HG02852 (cell line): ENCODE measurements around the gene ZSWIM1.
A peak's percentile ranks its signal among the peaks of the same experiment; 100 is the strongest.
"Not testable (repeated sequence)": the region's sequence is repeated elsewhere in the genome, so short reads cannot be mapped to it uniquely, and the experiment has no call there.

ENCODE experiments used
- ATAC-seq: cut with Tn5 transposase; IDR thresholded peaks from one replicate; pipeline ENCODE4 v1.9.1; 2021; ENCODE audit warnings: mild to moderate bottlenecking, moderate library complexity; ENCODE audit not compliant: unreplicated experiment

ZSWIM1 gene

GRCh38 chr20:45853484-45853883 lies 27.5 kb upstream of the ZSWIM1 start:
- ATAC-seq = no peak

DNA sequence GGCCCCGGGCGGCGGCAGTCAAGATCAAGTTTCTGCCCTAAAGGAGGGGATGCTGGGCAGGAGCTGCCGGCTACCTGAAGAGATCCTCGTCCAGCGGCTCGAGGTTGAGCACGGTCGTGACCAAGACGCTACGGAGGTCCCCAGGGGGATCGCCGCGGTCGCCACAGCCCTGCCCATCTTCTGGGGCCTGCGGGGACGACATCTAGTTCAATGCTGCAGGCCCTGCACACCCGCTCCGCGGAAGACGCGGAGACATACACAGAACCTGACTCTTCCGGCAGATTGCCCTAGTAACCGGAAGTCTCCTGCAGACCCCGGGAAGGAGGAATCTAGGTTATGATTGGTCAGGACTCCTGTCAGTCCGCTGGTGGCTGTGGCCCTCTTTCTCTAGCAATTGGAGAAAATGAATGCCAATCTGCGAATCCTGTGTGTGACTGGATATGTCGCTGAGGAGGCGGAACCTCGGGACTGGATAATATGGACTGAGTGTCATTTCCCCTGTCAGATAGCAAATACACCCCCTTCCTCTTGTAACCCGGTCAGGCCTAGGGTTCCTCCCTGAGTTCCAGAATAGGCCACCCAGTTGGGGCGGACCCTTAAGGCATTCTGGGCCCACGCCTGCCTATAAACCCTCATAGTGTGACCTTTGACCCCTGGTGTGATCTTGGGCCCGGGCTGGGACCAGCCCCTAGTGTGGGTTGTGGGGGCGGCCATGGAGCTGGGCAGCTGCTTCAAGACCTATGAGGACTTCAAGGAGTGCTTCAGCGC lies 23.7 kb upstream of the ZSWIM1 start, which contains the start of the genes ACOT8 and ZSWIM3:
Gene ACOT8 (minus strand): TSS at position 279 of the 768 bp plus-strand sequence. CDS start 77 bp downstream, at position 202.
Gene ZSWIM3 (plus strand): TSS at position 501 of the 768 bp plus-strand sequence. CDS start 212 bp downstream, at position 713.
- peak; percentile 96 for ATAC-seq

- peak; percentile 19 for ATAC-seq
Measured at GRCh38 chr20:45857882-45858216, 23.2 kb upstream of the ZSWIM1 start.

DNA sequence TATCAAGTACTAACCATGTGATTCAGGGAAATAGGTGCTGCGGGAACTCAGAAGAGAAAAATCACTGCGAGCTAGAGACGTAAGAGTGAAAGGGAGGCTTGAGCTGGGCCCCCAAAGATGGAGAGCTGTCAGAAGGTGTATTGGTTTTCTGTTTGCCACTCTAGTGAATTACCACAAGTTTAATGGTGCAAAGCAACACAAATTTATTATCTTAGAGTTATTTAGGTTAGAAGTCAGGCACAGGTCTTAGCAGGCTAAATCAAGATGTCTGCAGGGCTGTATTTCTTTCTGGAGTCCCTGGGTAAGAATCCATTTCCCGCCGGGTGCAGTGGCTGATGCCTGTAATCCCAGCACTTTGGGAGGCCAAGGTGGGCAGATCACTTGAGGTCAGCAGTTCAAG lies 21.1 kb upstream of the ZSWIM1 start:
- ATAC-seq = no peak

GRCh38 chr20:45860560-45861220 lies 20.3 kb upstream of the ZSWIM1 start:
- ATAC-seq = no peak

DNA sequence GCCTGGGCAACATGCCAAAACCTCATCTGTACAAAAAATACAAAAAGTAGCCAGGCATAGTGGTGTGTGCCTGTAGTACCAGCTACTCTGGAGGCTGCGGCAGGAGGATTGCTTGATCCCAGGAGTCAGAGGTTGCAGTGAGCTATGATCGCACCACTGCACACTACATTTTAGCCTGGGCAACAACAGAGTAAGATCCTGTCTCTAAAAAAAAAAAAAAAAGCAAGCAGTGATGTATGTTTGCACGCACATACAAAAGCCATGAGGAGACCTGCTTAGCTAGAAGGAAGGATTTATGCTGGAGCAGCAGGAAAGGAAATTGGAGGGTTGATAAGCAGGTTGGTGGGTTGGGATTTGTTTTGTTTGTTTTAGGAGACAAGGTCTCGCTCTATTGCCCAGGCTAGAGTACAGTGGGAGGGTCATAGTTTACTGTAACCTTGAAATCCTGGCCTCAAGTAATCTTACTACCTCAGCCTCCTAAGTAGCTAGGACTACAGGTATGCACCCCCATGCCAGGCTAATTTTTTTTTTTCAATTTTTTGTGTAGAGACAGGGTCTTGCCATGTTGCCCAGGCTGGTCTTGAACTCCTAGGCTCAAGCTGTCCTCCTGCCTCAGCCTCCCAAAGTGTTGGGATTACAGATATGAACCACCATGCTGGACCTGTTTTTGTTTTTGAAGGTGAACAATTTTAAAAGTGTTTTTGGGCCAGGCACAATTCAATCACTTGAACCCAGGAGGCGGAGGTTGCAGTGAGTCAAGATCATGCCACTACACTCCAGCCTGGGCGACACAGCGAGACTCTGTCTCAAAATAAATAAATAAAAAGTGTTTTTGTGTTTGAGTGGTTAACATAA lies 19.6 kb upstream of the ZSWIM1 start:
- ATAC-seq = no peak

DNA sequence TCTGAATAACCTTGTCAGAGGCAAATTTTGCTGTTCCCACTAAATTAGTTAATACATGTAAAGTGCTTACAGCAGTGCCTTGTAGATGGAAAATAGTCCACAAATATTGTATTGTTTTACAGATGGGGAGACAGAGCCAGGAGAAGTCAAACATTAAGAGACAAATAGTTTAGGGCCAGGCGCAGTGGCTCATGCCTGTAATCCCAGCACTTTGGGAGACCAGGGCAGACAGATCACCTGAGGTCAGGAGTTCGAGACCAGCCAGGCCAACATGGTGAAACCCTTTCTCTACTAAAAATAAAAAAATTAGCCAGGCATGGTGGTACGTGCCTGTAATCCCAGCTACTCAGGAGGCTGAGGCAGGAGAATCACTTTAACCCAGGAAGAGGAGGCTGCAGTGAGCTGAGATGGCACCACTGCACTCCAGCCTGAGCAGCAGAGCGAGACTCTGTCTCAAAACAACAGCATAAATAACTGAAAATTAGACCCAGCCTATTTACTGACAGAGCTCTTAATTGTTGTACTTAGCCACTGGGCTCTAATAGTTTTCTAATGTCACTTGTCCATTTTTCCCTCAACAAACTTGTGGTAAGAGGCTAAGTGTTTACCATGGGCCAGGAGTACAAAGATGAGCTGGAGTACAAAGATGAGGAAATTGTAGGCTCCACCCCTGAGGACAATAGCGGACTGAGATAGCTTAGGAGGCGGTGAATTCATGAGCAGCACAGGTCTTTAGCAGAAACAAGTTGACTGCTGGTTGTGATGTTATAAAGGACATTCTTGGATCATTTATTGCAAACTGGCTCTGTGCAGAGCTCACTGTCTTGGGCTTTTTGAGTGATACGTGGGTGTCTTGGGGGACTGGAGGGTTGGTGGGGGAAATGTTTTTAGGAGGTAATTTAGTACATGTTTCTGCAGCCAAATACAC lies 17.2 kb upstream of the ZSWIM1 start:
- no peak for ATAC-seq

GRCh38 chr20:45866454-45866853 lies 14.6 kb upstream of the ZSWIM1 start:
- no peak for ATAC-seq

DNA sequence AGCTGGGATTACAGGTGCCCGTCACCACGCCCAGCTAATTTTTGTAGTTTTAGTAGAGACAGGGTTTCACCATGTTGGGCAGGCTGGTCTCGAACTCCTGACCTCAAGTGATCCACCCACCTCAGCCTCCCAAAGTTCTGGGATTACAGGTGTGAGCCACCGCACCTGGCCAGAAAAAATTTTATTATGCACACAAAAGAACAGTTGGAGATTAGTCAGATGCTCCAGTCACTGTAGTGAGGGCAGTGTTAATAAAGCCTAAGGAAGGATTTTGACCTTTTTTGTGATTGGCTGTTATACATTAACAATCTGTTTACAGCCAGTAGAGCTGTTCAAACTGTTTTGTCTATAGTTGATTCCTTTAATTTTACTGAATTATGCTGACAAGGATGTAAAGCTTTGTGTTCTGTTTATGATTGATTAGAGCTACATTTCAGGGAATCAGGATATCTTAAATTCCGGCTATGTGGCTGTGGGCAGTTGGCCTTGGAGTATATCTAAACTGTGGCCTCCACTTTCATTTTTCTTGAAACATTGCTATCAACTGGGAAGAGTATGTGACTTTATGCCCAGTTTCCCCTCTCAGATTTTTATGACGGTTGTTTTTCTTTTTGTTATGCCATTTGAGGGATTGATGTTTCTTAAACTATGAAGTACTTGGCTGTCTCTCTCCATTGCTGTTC lies 13.8 kb upstream of the ZSWIM1 start:
- no peak for ATAC-seq

DNA sequence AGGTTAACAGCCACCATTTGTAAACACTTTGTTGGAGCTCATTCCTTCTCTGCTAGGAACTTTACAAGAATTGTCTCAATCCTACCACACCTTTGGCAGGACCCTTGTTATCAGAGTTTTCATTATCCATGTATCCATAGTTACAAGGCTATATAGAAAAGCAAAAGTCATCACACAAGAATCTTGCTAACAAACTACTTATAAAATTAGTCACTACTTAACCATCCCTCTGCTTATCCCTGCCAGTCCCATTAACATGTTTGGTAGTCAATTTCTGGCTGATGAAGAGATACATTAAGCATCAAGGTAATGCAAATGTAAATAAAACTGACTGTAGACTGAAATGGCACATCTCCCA lies 13.2 kb upstream of the ZSWIM1 start:
- ATAC-seq = no peak

- ATAC-seq = no peak
Measured at GRCh38 chr20:45872626-45873025, 8.4 kb upstream of the ZSWIM1 start.

- no peak for ATAC-seq
Measured at GRCh38 chr20:45873409-45874103, 7.5 kb upstream of the ZSWIM1 start.

DNA sequence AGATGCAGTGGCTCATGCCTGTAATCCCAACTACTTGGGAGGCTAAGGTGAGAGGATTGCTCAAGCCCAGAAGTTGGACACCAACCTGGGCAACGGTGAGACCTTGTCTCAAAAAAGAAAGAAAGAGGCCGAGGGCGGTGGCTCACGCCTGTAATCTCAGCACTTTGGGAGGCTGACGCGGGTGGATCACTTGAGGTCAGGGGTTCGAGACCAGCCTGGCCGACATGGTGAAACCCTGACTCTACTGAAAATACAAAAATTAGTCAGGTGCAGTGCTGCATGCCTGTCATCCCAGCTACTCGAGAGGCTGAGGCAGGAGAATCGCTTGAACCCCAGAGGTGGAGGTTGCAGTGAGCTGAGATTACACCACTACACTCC lies 6.9 kb upstream of the ZSWIM1 start:
- not testable (repeated sequence) for ATAC-seq

GRCh38 chr20:45874576-45874975 lies 6.5 kb upstream of the ZSWIM1 start:
- no peak for ATAC-seq

- no peak for ATAC-seq
Measured at GRCh38 chr20:45878076-45878761, 2.8 kb upstream of the ZSWIM1 start.

GRCh38 chr20:45882469-45883099 lies 1.6 kb downstream of the ZSWIM1 start:
- ATAC-seq = no peak

DNA sequence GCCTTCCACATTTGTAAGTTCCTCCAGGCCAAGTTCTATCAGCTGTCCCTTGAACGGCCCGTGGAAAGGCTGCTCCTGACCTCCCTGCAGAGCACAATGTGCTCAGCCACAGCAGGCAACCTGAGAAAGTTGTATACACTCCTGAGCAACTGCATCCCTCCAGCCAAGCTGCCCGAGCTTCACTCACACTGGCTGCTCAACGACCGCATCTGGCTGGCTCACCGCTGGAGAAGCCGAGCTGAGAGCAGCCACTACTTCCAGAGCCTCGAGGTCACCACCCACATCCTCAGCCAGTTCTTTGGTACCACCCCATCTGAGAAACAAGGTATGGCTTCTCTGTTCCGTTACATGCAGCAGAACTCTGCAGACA lies 2.1 kb downstream of the ZSWIM1 start:
- ATAC-seq = no peak

GRCh38 chr20:45886590-45887345 lies 5.7 kb downstream of the ZSWIM1 start:
- ATAC-seq = no peak
